RPMI7951 (cell line): ENCODE data around the gene FSHR. TPM values are rescaled to one million over a fixed set of nuclear protein-coding genes. Genes with fewer than 3 reads are reported as not detected.

Source experiments
- DNase-seq: peaks from one replicate; pipeline ENCODE4 v3.0.0-alpha.2; 2012; ENCODE audit warnings: low read depth
- total RNA-seq: library from RNA; depleted of rRNA; stranded (reverse); fragments of >200 nt; shearing (Covaris generic); gene quantifications from 2 replicates; pipeline ENCODE4 v1.2.3, GENCODE V29; 2014

Gene FSHR
- total RNA-seq, 1 experiment from 2014 or later, result not detected

DNA sequence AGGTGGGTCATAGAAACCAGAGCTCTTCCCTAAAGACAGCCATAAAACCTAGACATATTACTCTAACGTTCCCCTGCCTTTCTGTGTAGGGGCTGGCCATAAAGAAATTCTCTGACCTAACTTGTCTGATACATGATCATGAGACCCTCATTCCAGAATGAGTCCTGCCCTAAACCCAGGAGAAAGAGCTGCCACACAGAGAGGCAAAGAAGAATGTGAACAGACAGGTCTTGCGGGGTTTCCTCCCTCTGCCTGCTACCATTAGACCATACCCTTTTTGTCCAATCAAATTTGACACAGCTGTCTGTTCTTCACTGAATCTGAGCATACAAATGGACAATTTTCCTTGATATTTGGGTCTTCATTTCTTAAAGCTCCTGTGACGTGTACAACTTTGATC is 200.0 kb downstream of the FSHR start:
- no peak for DNase-seq

GRCh38 chr2:48952614-48953013 is 201.7 kb downstream of the FSHR start:
- DNase-seq, result no peak

DNA sequence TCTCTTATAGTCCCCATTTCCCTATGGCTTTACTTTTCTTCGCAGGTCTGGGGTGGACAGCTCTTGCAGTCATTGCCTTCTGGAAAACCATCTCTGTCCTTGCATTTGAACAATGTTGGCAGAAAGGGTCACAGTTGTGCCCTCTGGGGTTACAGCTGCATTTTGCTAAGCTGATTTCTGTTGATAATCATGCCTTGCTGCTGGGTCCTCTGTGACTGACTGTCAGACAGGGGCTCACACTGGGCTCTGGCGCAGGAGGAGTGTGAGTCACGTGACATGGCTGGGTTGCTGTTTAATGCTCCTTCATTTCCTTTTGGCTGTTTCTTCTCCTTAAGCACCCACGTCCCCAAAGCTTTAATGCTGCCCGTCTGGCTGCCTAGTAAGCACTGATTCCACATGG is 202.2 kb downstream of the FSHR start:
- DNase-seq, result no peak

- DNase-seq, result no peak
Measured at GRCh38 chr2:48948400-48949125, 205.8 kb downstream of the FSHR start.

DNA sequence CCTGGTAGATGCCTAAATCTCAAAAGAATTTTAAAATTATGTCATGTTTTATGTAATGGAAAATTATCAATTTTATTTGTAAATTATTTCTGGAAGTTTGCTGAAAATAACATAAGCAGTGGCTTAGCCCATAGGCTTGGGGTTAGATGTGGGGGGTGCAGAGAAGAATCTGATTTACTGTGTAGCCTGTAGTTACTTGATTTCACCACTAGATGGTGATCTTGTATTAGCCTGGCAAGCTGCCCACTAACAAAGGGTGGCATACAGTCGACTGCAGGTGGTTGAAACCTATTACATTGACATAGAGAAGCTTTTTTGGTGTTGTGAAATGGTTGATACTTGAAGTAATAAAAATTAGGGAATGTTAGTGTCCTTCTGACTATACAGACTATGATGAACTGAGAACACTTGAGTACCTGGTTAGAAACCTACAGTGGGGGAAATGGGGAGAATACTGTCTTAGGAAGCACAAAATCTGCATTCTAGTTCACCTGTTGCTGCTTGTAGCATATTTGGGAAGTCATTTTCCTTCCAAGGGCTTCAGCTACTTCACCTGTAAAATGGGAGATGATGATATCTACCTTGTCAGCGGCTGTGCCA is 207.8 kb downstream of the FSHR start:
- peak; percentile 49 for DNase-seq

GRCh38 chr2:48944956-48945355 is 209.4 kb downstream of the FSHR start:
- DNase-seq, result peak; percentile 21

GRCh38 chr2:48943436-48943835 is 210.9 kb downstream of the FSHR start:
- no peak for DNase-seq

- no peak for DNase-seq
Measured at GRCh38 chr2:48941908-48942307, 212.4 kb downstream of the FSHR start.

GRCh38 chr2:48941456-48941855 is 212.9 kb downstream of the FSHR start:
- DNase-seq, result no peak

DNA sequence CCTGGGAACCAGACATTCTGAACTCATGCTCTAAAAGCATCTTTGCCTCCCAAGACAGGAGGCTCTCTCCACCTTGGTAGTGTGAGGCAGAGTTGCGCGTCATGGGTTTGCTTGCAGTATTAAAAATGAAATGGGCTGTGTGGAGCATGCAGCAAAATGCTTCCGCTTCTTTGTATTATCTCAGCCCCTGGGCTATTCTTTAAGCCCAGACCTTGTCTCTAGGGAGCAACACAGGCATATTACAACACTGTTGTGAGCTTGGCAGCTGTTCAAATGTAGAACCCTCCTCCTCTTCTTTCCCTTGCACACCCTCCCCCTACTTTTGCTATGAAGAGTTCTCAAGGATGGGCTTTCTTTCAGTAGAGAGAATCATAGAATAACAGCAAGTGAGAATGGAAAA is 213.7 kb downstream of the FSHR start:
- DNase-seq, result no peak

DNA sequence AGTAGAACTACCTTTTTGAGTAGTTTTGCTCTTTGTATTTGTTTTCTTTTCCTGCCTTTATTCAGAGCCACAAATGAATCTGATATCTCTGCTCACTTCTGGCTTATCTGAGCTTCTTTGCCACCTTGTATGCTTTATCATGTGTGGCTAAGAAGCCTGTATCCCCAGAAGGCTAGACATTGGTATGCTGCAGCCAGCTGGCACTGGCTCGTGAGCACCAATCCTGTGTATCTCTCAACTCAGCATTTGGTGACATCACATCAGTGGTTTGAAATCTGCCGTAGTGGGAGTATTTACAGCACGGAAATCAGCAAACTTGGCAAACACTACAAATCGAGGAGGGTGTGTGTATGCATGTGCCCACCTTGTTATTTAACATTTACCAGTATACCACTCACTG is 215.1 kb downstream of the FSHR start:
- no peak for DNase-seq

DNA sequence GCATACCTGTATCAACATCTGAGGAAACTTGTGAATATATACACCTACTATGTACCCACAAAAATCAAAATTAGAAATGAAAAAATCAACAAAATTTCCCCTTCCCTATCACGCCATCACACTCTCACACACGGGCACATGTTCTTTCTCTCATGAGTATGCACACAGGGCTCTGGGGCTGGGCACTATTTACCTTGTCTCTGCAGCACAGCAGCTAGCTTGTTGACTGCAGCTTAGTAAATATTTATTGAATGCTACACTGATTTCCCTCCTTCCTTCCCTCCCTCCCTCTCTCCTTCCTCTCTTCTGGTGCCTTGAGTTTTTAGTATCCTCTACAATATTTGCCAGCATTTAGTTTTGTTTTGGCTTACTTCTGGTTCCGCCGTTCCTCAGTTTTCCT is 216.1 kb downstream of the FSHR start:
- DNase-seq, result no peak

- no peak for DNase-seq
Measured at GRCh38 chr2:48934807-48935206, 219.5 kb downstream of the FSHR start.

GRCh38 chr2:48933828-48934497 is 220.4 kb downstream of the FSHR start:
- no peak for DNase-seq

- DNase-seq, result no peak
Measured at GRCh38 chr2:48932667-48933066, 221.6 kb downstream of the FSHR start.

DNA sequence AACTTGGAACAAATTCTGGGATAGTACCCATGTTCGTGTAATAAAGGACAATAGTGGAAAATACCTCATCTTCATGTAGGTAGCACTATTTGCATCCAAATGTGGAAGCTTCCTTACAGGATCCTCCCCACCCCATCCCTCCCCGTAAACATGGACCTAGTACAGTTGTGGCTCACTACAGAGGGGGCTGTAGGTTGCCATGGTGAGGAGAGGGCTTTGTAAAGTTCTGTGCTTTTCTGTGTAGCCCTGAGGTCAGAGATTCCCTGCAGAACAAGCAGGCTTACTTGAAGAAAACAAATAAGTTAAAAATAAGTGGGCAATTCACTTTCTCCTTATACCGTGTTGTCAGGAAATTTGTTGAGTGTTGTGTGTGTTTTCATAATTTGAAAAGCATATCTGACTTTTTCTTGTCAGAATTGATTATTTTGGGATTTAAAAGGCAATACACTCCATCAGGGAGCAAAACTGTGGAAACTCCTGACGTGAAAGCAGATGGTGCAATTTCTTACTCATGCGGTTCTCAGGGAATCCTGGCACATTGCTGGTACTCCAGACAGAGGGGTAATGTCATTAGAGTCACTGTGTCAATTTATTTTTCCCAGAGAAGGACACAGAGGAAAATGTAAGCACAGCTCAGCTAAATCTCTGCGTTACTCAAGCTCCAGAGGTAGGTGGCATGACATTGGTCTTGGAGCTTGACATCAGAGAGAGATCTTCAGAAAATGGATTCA is 224.6 kb downstream of the FSHR start:
- DNase-seq, result no peak

- DNase-seq, result no peak
Measured at GRCh38 chr2:48927355-48927754, 227.0 kb downstream of the FSHR start.

GRCh38 chr2:48915884-48916283 is 238.4 kb downstream of the FSHR start:
- DNase-seq, result no peak

- no peak for DNase-seq
Measured at GRCh38 chr2:48915227-48915626, 239.1 kb downstream of the FSHR start.

GRCh38 chr2:48914477-48915089 is 239.7 kb downstream of the FSHR start:
- DNase-seq, result no peak
